ENCODE measurements around the gene C2orf72.

DNA sequence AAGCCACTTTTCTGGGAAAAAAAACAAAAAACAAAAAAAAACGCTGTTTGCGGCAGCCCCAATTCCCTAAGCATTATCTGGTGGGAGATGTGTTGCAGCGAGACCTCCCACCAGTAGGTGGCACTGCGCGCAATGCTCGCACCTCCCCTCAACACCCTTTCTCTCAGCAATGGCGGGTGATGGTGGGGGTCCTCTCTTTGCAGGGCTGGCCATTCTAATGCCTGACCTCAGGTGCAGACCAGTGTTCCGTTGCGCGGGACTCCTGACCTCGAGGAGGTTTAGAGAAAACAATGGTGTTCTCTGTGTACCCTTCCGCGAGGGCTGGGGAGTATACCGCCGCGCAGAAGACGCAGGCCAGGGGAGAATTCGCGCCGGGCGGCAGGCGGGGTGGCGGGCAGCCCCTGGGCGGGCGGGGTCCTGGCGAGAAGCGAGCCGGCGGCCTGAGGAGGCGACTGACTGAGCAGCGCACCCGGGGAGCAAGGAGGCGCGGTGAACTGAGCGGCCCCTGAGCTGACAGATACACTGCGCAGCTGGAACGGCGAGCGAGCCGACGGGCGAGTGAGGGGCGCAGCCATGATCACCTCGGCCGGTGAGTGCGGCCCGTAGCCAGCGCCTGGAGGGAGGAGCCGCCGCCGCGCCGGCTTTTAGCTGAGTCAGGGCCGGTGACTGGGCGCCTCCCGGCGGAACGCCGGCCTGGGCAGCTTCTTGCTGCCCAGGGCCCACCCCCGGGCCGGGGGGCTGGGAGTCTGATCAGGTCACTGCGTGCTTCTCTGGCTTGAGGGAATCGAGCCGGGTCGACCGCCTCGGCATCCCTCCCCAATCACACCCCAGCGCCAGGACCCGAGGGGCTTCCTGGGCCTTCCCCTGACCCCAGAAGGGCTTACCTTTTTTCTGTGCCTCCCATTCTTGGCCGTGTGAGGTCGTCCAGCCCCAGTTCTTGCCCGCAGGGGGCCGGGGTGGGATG is 19.4 kb downstream of the C2orf72 start, which contains the start of gene PSMD1:
- TF ChIP-seq, protein P1, sequence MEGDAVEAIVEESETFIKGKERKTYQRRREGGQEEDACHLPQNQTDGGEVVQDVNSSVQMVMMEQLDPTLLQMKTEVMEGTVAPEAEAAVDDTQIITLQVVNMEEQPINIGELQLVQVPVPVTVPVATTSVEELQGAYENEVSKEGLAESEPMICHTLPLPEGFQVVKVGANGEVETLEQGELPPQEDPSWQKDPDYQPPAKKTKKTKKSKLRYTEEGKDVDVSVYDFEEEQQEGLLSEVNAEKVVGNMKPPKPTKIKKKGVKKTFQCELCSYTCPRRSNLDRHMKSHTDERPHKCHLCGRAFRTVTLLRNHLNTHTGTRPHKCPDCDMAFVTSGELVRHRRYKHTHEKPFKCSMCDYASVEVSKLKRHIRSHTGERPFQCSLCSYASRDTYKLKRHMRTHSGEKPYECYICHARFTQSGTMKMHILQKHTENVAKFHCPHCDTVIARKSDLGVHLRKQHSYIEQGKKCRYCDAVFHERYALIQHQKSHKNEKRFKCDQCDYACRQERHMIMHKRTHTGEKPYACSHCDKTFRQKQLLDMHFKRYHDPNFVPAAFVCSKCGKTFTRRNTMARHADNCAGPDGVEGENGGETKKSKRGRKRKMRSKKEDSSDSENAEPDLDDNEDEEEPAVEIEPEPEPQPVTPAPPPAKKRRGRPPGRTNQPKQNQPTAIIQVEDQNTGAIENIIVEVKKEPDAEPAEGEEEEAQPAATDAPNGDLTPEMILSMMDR (IDR thresholded peaks at IDR 0.05), result peak; percentile 91
- no peak for TF ChIP-seq EZH2 (IDR thresholded peaks at IDR 0.05; ENCODE audit: borderline replicate concordance, insufficient read depth, low read depth, low read length, poor library complexity, severe bottlenecking)

Measured in B cell (primary cell).